GM19351 (cell line): ENCODE data around the gene ZBED5.
A peak's percentile ranks its signal among the peaks of the same experiment; 100 is the strongest.
"Not testable (repeated sequence)": the region's sequence is repeated elsewhere in the genome, so short reads cannot be mapped to it uniquely, and the experiment has no call there.

Experiments
- ATAC-seq: cut with Tn5 transposase; IDR thresholded peaks from one replicate; pipeline ENCODE4 v1.9.1; 2021; ENCODE audit warnings: mild to moderate bottlenecking, moderate library complexity; ENCODE audit not compliant: unreplicated experiment

The ZBED5 gene

DNA sequence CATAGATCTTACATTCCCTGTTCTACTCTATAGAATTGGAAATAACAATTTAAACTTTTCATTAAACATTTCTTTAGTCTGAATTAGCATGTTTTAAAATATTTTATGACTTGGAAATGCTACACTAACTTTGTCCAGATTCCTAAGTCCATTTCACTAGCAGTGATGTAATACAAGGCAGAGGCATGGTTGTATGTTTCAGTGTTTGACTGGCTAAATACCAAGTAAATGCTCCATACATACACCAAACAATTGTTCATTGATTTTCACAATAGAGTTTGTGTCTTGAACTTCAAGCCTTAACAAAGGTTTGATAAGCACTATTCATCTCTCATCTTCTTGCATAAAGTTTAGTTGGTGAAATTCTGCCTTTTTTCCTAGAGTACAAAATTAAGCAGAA, 13.5 kb downstream of the ZBED5 start:
- no peak for ATAC-seq

- ATAC-seq = no peak
Measured at GRCh38 chr11:10838881-10839280, 19.0 kb downstream of the ZBED5 start.

DNA sequence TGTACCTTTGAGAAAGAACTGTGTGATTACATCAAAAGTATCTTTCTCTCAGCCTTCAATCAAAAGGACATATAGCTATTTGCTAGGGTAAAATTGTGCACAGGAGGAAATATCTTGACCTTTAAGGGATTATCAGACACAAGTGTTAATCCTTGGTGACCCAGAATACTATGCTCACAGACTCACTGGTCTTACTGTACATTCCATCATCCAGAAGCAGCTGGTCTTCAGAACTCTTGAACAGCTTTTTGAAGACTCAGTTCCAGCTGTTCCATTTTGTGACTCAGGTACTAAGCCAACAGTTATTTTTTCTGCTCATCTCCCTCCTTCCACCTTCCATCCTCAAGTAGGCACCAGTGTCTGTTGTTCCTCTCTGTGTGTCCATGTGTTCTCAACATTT, 19.8 kb downstream of the ZBED5 start:
- no peak for ATAC-seq

DNA sequence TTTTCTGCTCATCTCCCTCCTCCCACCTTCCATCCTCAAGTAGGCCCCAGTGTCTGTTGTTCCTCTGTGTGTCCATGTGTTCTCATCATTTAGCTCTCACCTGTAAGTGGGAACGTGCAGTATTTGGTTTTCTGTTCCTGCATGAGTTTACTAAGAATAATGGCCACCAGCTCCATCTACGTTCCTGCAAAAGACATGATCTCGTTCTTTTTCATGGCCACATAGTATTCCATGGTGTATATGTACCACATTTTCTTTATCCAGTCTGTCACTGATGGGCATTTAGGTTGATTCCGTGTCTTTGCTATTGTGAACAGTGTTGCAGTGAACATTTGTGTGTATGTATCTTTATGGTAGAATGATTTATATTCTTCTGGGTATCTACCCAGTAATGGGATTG, 21.0 kb downstream of the ZBED5 start:
- ATAC-seq = not testable (repeated sequence)

- no peak for ATAC-seq
Measured at GRCh38 chr11:10829139-10829538, 28.7 kb downstream of the ZBED5 start.

- no peak for ATAC-seq
Measured at GRCh38 chr11:10828402-10828801, 29.5 kb downstream of the ZBED5 start.

- ATAC-seq = peak; percentile 67
Measured at GRCh38 chr11:10824888-10825287, 33.0 kb downstream of the ZBED5 start.

DNA sequence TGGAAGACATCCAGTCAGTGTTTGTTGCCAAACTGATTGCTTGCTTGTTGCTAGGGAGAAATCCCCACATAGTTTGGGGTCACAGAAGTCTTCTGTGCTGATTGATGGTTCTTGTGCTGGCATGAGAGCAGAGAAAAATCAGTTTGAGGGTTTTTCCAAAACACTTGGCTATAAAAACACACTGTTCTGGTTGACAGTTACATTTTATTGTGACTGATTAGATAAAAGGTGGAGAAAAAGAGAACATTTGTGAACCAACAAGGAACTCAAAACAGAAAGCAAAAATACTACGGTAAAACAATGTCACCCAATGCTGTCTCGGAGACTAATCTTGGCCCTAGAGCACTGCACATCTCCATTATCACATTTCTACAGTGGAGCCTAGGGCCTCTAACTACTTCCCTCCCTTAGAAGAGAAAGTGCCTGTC, 34.7 kb downstream of the ZBED5 start:
- no peak for ATAC-seq

DNA sequence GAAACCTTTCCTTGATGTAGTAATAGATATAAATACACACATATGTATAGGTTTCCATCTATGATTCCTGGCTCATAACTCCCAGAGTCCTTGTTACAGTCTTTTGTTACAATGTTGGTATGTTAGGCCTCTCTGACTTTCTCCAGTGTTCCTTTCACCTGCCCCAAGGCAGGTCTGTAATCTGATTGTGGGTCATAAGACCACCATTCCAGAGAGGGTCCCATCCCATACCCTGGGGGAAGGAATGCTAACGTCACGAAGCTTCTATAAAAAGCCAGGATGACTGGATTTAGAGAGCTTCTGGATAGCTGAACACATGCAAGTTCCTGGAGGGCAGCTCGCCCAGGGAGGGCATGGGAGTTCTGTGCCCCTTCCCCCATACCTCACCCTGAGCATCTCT, 35.4 kb downstream of the ZBED5 start:
- ATAC-seq = not testable (repeated sequence)

DNA sequence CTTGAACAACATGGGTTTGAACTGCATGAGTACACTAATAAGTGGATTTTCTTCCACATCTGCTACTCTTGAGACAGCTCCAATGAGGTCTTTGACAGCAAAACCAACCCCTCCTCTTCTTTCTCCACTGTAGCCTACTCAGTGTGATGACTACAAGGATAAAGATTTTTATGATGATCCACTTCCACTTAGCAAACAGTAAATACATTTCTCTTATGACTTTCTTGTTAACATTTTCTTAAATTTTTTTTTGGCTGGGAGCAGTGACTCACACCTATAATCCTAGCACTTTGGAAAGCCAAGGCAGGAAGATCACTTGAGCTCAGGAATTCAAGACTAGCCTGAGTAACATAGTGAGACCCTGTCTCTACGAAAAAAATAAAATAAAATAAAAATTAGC, 39.3 kb downstream of the ZBED5 start:
- ATAC-seq = no peak

DNA sequence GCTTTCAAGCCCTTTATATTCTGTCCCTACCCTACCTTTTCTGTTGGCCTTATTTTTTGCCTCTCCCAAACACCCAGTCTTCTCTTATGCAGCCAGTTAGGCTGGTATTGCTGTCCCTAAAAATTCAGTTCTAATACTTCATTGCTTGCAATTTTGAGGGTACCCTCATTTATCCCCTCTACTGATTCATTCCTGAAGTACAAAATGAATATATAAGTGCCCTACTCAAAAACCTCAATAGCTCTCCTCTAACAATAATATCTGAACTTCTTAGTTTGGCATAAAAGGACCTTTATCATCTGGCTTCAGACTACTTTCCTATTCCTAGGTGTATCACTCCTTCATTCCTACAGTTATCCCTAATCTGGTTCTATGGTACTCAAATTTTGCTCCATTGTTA, 43.9 kb downstream of the ZBED5 start:
- ATAC-seq = no peak

GRCh38 chr11:10809373-10810160, 48.3 kb downstream of the ZBED5 start:
- ATAC-seq = peak; percentile 13

GRCh38 chr11:10808553-10809372, 49.1 kb downstream of the ZBED5 start, which contains the start of gene EIF4G2:
Gene EIF4G2, minus strand, starts transcription at chr11:10808926.
- ATAC-seq = peak; percentile 94

GRCh38 chr11:10808235-10808552, 49.7 kb downstream of the ZBED5 start:
- no peak for ATAC-seq

DNA sequence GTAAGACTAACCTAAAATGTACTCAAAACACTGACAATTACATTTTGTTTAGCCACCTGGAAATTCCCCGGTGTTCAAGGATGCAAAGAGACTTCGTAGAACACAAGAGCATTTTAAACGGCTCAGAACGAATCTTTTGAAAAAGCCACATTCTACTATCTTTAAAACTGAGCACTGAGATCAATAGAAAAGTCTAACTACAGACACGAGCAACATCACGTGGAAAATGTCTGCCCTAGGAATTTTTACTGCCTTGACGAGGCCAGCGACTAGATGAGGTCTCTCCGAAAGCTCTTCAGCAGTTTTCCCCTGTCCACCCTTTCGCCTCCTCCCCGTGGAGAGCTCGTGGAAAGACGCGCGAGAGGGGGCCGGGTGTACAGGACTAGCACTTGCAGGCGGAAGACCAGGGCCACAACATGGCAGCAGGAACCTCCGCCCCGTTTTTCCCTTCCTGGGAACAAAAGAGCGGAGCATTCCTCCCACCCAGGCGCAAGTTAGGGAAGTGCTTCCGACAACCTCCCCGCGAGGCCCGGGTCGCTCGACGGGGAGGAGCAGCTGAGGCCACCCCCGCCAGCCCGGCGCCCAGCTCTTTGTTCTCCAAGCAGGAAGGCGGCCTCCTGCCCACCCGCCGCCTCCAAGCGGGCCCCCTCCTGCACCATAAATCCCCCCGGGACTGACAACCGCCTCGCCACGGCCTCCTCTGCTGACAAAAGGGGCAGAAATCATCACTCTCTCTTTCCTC, 50.2 kb downstream of the ZBED5 start:
- ATAC-seq = no peak

DNA sequence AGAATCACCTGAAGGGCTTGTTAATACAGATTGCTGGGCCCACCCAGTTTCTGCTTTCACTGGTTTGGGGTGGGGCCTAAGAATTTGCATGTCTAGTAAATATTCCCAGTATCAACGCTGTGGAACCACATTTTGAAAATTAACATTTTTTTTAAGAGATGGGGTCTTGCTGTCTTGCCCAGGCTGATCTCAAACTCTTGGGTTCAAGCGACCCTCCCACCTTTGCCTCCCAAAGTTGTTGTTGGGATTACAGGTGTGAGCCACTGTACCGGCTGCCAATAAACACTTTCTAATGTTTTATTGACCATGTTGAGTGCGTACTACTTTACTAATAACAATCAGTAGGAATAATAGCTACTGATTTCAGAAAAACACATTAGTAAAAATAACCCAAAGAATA, 51.6 kb downstream of the ZBED5 start:
- no peak for ATAC-seq

DNA sequence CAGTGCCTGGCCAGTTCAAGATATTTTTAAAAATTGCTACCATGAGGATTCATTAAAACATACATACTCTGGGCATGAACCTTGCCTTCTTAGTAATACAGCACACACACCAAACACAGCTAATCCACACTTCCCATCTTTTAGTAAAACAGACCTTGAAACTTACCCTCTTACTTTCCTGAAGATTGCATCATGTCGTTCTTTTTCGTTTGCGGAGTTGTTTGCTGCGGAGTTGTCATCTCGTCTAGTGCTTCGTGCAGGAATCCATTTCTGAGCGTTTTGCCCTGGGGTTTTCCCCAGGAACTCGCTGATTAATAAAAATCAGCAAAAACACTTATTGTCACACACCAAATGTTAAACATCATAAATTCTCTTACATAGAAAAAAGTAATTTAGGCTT, 52.1 kb downstream of the ZBED5 start:
- ATAC-seq = no peak

DNA sequence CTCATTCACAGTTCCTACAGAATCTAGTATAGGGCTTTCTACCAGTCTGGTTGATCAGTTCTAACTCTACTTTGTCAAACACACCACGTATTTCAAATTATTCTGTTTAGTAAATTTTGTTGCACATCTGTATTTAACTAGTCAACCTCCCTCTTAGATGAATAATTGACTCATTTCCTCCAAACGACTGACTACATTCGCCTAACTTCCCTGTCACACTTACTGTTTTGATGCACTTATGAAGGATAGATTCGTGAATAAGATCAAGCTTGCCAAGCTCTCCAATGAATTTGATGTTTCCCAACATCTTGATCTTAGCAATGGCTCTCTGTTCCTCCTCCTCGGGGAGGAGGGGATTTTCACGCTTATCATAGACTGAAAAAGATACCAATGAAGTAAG, 54.2 kb downstream of the ZBED5 start:
- no peak for ATAC-seq
